GM19452 (cell line): ENCODE data around the gene RND3.

Experiments
- ATAC-seq: cut with Tn5 transposase; IDR thresholded peaks from one replicate; pipeline ENCODE4 v1.9.1; 2021; ENCODE audit not compliant: unreplicated experiment

The RND3 gene, protein sequence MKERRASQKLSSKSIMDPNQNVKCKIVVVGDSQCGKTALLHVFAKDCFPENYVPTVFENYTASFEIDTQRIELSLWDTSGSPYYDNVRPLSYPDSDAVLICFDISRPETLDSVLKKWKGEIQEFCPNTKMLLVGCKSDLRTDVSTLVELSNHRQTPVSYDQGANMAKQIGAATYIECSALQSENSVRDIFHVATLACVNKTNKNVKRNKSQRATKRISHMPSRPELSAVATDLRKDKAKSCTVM

DNA sequence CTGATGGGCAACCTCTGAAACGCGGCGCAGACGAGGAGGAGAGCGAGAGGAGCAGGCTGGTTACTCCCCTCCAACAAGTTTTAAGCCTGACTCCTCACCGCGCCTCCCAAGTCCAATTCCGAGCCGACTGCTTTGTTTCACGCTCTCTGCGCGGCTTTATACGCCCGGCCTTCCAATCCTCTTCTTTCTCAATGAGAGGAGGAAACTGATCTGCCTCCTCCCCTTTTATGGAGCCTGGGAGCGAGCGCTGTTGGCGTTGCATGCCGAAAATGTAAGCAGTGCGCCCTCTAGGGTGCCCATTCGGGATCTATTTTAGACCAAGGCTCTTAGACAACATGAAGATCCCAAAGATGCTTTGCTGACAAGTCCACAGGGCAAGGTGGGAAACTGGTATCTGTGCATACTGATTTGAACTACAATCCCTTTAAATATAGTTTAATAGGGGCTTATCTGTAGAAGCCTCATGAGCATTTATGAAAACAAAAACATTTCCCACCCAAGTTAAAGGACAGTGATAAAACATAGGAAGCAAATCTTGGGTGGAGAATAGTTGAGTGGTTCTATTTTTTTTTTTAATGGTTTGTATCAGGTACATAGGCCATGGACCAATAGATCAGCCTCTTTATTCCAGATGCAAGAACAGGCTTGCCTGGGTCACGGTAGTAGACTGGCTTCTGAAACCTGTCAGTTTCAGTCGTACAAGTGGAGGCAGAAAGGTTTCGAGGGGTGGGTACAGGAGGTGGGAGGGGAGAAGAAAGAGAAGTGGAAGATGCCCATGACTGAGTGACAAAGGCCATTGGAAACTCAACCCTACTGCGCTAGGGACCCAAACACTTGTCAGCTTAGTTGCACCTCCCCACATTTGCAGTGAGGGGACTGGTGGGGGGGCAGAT, at the start of gene RND3:
TSS of gene RND3 (minus strand) at position 131 of the 893 bp plus-strand sequence. CDS start 250 bp downstream, outside the sequence.
- peak; percentile 75 for ATAC-seq

DNA sequence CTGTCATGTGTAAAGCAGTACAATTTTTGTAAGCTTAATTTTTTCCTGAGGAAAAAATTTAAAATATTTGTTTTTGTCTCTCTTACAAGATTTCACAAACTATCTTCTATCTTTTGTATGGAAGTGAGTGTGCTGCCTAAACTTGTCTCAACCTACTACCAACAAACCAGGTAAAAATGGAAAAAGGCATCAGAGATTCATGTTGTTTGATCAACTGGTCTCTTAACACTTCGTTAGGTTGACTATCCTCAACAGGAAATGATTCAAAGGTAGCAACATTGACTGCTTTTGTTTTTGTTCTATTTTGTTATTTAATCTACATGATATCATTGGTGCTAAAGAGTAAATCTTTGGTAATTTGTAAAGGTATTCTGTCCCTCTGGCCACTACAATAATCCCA, 47.7 kb upstream of the RND3 start:
- ATAC-seq: no peak

DNA sequence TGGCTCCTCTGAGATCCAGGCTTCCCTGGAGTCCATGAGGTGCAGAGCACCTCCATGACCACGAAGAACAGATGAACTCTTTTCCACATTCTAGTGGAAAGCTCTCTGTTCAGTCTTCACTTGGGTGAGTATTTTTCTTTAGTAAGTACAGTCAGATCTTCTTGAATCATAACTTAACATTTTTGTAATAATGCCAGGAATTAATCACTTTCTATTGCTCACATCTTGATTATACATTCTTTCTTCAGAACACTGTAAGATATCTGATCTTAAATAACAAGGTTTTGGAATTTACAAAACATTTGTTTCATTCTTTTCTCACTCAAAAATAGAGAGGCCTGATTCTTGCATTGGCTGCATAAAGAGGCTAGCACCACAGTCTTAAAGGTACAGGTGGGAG, 45.4 kb upstream of the RND3 start:
- no peak for ATAC-seq

DNA sequence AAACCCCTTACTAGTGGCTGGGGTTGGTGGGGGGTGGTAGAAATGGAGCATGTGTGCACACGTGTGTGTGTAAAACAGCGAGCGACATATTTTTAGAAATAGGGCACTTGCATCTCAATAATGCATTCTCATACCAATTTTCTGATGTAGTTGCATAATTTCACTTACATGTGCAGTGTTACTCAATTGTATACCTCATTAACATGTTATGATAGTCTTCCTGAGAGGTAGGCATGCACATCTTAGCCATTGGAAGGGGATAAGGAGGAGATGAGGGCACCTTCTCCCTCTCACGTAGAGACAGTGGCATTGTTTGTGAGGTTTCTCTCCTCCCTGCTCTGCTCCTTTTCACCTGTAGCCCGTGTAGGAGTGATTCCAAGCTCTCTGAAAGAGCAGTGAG, 44.6 kb upstream of the RND3 start:
- ATAC-seq: no peak

DNA sequence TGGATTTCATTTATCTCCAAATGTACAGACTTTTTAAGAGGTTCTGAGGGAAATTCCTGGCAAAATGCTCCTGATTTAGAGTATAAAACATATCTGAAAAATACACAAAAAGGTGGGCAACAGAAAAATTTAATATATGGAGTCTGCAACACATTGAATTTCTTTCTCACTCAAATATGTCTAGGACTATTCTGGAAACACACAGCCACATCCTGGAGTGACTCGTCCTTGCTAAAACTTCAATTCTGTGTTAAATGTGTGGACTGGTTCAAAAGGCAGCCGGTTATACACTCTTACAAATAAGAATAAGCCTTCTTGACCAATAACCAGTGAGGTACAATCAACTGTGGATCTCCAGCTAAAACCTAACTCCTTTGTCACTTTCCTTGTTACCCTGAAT, 44.1 kb upstream of the RND3 start:
- ATAC-seq: no peak

DNA sequence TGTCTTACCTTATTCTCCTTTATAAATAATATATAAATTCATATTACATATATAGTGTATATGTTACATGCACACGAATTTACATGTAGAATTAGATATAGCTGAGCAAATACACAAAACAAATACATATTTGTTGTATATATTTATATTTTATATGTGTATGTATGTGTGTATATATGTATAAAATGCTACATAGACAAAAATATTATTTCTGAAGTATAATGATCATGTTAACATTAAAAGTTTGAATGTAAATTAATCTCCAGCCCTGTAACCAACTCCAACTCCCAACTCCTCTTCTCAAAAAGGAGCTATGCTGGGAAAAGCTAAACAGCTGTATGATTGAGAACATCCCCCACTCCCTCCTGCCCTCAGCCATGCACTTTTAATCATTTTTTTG, 42.7 kb upstream of the RND3 start:
- ATAC-seq: no peak

DNA sequence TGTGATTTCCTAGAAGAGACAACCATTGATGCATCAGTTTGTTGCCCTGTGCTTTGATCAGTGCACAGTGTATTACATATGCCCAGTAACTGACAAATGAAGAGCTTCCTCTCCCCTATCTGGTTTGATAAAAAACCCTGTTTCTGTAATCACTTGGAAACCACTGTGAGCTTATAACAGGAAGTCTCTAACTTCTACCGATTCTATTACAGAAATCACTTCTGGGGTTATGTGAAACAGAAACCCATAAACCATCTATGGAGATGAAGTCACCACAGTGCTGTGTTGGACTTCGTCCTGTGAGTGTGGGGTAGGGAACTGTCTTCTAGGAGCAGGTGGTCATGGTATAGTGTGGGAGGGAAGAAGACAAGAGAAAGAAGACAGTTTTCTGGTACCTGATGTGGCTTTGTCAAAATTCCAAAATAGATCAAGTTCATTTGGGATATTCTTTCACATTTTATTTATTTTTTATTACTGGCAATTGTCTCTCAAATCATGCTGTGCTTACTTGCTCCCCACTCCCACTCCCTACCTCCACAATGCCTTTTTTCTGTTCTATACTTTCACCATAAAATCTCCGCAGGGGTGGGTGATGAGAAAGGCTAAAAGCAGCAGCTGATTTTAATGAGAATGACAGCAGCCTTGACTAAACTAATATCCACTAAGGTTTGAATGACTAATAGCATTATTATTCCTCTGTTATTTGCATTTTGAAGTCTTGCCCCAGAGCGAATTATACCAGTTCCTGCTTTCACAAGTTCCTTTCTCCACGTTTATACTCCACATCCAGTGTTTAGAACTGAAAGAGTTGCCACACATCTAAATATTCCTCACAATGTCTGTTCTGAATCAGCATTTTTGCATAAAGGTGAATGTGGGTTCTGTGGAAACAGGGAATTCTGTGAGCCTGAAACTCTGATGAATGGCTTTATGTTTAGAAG, 41.7 kb upstream of the RND3 start:
- peak; percentile 94 for ATAC-seq

DNA sequence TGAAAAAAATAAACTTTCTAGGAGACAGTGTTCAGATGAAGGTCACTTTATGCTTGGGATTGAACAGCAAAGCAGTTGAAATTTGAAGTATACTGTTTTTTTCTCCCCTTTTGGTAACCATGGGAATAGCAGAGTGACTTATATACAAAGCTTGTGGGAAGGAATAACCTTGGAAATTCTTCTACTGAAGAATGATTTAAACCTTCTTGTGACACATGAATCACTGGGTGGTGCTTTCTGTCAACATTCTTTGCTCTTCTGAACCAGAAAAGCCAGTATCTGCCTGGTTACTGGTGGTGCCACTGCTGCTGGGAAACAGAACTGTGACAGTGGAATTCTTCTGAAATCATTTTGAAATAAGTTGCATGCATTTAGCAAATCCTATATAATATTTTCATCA, 39.4 kb upstream of the RND3 start:
- no peak for ATAC-seq

DNA sequence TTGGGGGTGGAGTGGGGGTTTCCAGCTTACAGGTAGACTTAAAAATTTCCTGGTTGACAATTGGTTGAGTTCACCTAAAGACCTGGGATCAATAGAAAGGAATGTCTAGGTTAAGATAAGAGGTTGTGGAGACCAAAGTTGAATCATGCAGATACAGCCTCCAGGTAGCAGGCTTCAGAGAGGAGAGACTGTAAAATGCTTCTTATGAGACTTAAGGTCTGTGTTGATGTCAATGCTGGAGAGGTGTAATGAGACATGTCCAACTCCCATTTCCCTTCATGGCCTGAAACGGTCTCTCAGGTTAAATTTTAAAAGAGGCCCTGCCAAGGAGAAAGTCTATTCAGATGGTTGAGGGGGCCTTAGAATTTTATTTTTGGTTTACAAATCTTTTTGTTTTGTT, 38.5 kb upstream of the RND3 start:
- ATAC-seq: no peak

DNA sequence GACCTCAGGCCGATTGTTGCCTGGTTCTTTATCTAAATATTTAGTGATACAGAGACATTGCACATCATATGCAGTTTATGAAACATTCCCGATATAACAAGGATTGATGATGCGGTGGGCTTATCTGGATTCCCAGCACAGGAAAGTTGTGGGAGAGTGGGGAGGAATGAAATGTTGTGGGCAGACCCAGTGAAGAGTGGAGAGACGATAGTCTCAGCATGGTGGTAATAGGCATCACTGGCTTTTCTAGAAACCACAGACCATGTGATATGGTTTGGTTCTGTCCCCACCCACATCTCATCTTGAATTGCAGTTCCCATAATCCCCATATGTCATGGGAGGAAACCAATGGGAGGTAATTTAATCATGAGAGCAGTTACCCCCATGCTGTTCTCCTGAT, 34.8 kb upstream of the RND3 start:
- ATAC-seq: no peak

DNA sequence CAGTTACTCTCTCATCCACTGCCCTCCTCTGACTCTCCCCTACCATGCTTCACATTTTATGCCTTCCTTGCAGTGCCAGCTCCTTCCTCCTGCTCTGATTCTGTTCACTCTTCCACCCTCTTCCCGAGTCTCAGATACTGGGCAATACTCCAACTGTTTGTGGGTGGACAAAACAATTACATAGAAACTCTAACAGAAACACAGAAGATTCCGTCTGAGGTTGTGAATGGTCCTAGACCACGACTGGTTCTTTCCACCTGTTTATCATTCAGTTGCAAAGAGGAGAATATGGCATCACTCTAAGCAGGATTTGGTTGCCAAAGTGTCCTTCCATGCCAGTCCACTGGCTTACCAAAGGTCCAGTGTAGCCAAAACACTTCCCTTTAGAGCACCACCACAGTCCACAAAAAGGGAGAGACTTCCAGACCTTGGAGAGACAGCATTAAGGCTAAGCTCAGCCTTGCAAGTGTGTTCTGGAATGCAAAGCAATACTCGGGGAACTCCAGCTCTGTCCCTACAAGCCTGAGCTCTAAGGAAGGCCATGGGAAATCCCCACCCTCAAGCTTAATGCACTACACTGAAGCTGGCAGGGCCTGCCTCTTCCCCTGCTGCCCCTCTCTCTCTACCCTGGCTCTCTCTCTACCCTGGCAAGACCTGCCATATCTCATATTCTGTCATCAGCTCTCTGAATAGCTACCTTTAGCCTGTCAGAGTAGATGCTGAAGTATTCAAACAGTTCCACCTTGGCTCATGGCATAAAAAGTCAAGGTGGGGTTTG, 33.6 kb upstream of the RND3 start:
- no peak for ATAC-seq

DNA sequence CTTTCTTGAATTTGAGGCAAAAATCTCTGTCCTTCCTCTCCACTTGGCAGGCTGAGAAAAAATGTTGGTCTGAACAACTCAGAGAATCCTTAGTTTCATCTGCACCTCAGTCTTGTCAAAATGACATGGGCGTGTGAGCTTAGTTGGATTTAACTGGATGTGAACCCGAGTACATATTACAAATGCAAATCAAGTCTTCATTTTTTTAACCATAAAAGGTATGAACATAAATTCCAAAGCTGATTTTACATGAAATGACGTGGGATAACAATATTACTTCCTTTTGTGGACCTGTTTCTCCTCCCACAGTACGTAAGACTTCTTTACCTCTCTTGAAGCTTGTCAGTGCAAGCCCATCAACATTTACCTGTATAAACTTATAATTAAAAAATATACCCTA, 32.6 kb upstream of the RND3 start:
- ATAC-seq: no peak

DNA sequence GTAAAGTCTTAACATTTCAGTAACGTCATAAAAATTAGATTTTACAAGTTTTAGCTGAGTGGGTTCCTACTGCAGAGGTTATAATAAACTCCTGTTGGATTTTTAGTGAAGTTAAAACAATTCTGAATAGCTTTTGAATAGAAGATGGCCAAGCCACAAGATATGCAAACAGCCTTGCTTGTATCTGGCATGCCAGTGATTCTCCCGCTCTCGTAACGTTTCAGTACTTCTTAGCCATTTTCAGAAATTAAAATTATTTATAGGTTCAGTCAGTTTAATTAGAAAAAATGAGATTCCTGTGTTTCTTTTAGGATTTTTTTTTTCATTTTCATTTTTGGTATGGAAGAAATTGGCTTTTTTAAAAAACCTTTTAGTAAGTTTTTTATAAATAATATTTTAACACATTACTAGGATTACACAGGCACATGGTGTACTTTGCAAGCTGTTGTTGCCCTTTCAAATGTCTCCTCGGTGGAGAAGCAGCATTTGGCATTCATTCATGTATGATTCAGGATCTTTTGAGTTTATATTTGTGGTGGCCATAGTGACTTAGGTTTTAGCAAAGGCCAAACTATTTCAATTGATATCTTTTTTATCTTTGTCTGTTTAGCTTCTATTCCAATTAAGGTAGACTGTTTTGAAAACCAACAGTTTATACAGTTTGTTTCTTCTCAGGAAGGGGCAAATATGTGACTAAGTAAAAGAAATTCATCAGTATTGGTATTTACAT, 30.6 kb upstream of the RND3 start:
- ATAC-seq: no peak

DNA sequence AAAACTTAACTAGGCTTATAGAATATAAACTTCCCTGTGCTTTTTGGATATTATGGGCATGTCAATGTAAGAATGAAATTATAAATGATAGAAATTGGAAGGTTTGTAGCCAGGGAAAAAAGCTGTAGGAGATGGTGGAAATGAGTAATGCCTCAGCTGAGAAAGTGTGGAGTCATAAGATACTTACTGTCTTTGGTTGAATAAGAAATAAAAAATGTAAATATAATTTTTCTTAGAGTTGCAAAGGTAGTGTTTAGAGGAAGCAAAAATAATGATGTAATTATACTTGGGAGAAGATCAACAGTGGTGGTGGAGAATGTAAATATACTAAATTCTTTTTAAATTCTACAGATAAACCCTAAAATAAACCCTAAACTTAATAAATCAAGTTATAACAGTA, 26.2 kb upstream of the RND3 start:
- no peak for ATAC-seq

DNA sequence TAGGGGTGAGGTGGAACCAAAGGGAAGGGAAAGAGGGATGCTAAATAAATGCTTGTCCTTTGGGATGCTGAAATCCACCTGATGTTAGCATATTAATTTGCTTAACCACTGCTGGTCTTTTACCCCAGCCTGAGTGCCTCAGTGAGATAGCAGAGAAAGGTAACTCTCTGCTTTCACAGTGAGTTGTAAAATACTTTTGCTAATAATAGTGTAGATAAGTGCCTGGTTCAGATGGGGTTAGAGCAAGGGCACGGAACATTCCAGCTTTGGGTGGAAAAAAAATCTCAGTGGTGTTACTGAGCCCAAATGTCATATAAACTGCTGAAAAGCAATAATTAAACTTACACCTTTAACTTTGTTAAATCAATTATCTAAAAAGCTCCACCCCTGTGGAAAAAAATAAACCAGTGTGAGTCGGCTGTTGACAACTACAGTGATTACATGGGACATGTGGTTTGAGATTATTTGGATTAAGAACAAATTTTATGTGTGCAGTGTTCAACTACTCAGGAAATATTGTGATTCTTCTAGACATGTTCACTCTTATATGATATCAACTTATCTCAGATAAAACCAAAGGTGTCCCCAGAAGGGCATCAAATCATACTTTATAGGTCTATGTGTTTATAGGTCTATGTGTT, 21.1 kb upstream of the RND3 start:
- no peak for ATAC-seq

DNA sequence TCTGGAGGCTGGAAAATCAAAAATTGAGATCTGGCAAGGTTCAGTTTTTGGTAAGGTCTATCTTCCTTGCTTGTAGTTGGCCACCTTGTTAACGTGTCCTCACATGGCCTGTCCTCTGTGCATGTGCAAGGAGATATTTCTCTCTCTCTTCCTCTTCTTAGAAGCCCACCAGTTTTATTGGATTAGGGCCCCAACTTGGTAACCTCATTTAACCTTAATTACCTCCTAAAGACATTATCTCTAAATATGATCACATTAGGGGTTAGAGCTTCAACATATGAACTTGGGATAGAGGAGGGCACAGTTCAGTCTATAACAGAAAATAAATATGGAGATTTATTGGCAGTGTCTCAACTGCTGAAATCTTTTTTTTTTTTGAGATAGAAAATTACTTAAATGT, 19.6 kb upstream of the RND3 start:
- ATAC-seq: no peak

DNA sequence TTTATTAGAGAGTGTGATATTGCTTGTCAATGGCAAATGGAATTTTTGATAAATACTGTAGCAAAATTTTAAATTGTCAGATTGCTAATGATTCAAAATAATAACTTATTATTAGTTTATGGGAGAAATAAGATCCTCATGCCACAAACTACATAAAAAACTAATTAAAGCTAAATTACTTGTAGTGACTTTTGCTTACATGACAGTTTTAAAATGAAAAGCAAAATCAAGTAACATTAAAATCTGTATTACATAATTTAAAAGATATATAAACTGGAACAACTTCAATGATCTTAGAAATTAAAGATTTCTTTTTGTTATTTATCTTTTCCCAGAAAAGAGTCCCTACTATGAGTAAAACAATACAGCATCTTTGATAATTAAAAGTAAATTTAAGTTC, 17.7 kb upstream of the RND3 start:
- no peak for ATAC-seq

DNA sequence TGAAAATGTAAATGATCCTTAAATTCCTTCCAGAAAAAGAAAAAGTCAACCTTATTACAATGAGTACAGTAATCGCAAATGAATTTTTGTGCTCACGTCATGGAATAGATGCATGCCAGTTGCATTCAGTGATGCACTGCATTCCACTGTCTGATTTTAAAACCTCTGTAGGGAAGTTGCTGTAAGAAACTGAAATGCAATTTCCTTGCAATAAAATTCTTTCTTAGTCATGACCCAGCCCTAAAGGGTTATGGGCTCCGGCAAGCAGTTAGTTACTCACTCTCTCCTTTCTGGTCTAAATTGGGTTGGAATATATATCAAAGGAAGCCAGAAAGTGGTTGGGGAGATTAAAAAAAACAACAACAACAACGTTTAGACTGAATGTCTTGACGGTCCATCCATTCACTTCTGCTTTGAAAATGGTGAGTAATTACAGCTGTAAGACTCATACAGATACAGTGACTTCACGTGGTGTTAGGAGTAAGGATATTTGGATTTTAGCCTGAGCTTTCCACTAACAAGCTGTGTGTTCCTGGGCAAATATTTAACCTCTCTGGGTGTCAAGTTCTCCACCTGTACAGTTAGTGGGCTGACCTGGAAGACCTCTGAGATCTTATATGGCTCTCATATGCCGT, 8.6 kb upstream of the RND3 start:
- no peak for ATAC-seq

DNA sequence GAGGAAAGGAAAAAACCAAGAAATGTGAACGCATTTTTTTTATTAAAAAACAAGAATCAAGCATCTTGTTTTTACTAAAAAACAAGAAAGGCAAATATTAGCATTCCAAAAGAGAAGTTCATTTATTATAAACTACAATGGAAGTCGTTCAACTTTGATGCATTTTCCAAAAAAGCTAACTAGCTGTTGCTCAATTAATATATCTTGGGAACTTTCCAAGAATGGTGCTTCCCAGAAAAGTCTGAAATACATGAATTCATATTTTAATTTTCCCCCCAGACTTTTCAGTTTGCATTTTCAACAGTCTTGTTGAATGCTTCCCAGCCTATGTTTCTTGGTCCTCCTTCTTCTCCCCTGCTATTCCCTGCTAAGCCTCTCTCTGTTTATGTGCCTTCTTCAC, 7.5 kb upstream of the RND3 start:
- no peak for ATAC-seq
